Gastroesophageal sphincter (tissue), 3 donors: Measurements from ENCODE around the gene RPL35.

Source experiments
- CTCF ChIP-seq, 4 experiments: fragments of 200-600 bp in 2 of 4; fragments of 450-650 bp in 2 of 4; sonication (generic) in 1 of 4; IDR thresholded peaks; one replicate each; pipeline ENCODE4 v1.5.1; 2017 to 2019; ENCODE audit warnings: antibody characterized with exemption in 4 of 4, mild to moderate bottlenecking in 2 of 4, moderate library complexity in 2 of 4
- EP300 ChIP-seq: sonication (generic); formaldehyde crosslinking; IDR thresholded peaks from one replicate; pipeline ENCODE4 v1.6.1; 2017; ENCODE audit warnings: antibody characterized with exemption, mild to moderate bottlenecking
- POLR2A ChIP-seq, 2 donors: fragments of 450-650 bp; IDR thresholded peaks; one replicate each; pipeline ENCODE4 v1.6.1; 2017; ENCODE audit warnings: antibody characterized with exemption in 2 of 2, mild to moderate bottlenecking in 2 of 2, moderate library complexity in 1 of 2
- POLR2AphosphoS5 ChIP-seq: sonication (generic); formaldehyde crosslinking; IDR thresholded peaks from one replicate; pipeline ENCODE4 v1.6.1; 2017; ENCODE audit warnings: antibody characterized with exemption

GRCh38 chr9:124882231-124882630, 20.5 kb upstream of the RPL35 start:
- TF ChIP-seq POLR2A (IDR thresholded peaks at IDR 0.05) (no peak), CTCF (IDR thresholded peaks at IDR 0.05) (no peak), EP300 (no peak), POLR2AphosphoS5 (no peak)
